Measurements from ENCODE around the gene JAZF1. TPM values are rescaled to one million over a fixed set of nuclear protein-coding genes. Genes with fewer than 3 reads are reported as not detected.

JAZF1 gene
- polyA plus RNA-seq, 1 experiment: 18.0 TPM

GRCh38 chr7:27846388-27846787 is 334.2 kb downstream of the JAZF1 start:
- Histone ChIP-seq H3K9me3 (ENCODE audit: control insufficient read depth, insufficient read depth, low read length) (no peaks in the 10 kb centered on the region), H3K27ac (ENCODE audit: low read depth, low read length) (no peak overlapping the region), H3K4me3 (ENCODE audit: low read depth, low read length) (no peak overlapping the region), H3K27me3 (ENCODE audit: control insufficient read depth, insufficient read depth, low read length) (no peaks in the 10 kb centered on the region)
- ChIA-PET POLR2A (no interaction called here), CTCF (interaction anchor here (0.6 kb wide), 1 partner anchor 270 kb away, joined by 3 read pairs; no protein-coding TSS in a partner anchor)
- no peak for DNase-seq (ENCODE audit: low read depth, low spot score)
- TF ChIP-seq CTCF (IDR thresholded peaks at IDR 0.05; ENCODE audit: low read depth, low read length): no peak

DNA sequence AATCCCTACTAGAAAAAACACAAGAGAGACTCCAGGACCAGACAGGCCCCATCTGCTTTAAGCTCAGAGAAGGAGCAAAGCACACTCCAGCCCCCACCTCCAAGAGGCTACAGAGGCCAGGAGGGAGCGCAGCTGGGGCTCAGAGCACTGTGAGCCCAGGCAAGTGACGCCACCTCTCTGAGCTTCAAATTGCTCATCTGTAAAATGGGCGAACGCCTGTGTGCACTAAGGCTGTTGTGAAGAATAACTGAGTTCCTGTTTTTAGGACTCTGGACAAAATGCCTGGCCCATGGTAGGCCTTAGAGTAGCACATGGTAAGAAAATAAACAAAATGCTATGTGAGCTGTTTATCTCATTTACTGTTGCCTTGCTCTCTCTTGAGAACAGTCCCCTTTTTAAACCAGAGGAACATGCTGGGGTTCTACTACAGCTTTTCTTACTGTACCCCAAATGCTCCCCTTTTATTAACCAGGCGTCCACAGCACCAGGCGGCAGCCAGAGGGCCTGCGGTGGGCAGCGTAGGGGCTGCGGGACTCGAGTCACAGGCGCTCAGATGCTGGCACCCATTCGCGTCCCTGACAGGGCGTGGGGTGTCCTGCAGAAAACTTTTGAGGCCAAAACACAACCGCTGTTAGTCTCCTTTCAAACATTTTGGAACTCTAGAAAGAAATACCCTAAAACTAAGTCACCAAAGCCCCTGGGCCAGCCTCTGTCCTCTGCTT is 336.9 kb downstream of the JAZF1 start:
- DNase-seq (ENCODE audit: low read depth, low spot score): no peak
- ChIA-PET CTCF (no interaction called here), POLR2A (no interaction called here)
- Histone ChIP-seq H3K27me3 (ENCODE audit: control insufficient read depth, insufficient read depth, low read length) (no peaks in the 10 kb centered on the region), H3K9me3 (ENCODE audit: control insufficient read depth, insufficient read depth, low read length) (no peaks in the 10 kb centered on the region), H3K4me3 (ENCODE audit: low read depth, low read length) (no peak overlapping the region), H3K27ac (ENCODE audit: low read depth, low read length) (no peak overlapping the region)
- TF ChIP-seq CTCF (IDR thresholded peaks at IDR 0.05; ENCODE audit: low read depth, low read length): no peak

DNA sequence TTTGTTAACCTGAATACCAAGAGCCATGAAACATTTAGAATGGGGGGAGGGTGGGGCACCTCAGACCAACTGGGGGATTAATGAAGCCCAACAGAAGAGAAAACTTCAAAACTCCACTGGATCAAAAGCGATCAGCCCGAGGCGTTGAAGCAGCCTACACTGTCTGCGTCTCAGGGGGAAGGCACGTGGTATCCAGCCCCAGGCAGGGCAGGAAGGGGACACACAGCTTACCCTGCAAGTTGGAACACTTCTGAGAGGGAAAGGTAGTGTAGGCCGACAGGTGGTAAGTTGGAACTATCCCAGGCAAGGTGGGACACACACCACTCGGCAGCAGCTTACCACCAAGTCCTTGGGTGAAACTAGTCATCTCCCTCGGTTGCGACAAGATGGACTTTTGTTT is 337.7 kb downstream of the JAZF1 start:
- CTCF ChIA-PET: no interaction called here
- DNase-seq (ENCODE audit: low read depth, low spot score): no peak
- Histone ChIP-seq H3K9me3 (ENCODE audit: control insufficient read depth, insufficient read depth, low read length) (no peaks in the 10 kb centered on the region), H3K27ac (ENCODE audit: low read depth, low read length) (no peak overlapping the region), H3K4me3 (ENCODE audit: low read depth, low read length) (no peak overlapping the region), H3K27me3 (ENCODE audit: control insufficient read depth, insufficient read depth, low read length) (no peaks in the 10 kb centered on the region)
- POLR2A ChIA-PET: no interaction called here
- TF ChIP-seq CTCF (IDR thresholded peaks at IDR 0.05; ENCODE audit: low read depth, low read length): no peak

GRCh38 chr7:27842094-27842692 is 338.4 kb downstream of the JAZF1 start:
- Histone ChIP-seq H3K9me3 (ENCODE audit: control insufficient read depth, insufficient read depth, low read length) (no peaks in the 10 kb centered on the region), H3K27ac (ENCODE audit: low read depth, low read length) (no peak overlapping the region), H3K27me3 (ENCODE audit: control insufficient read depth, insufficient read depth, low read length) (no peaks in the 10 kb centered on the region), H3K4me3 (ENCODE audit: low read depth, low read length) (no peak overlapping the region)
- POLR2A ChIA-PET: no interaction called here
- DNase-seq (ENCODE audit: low read depth, low spot score): no peak
- CTCF ChIA-PET: interaction anchor here (1.0 kb wide), 1 partner anchor 178 kb away, joined by 3 read pairs; no protein-coding TSS in a partner anchor
- no peak for TF ChIP-seq CTCF (IDR thresholded peaks at IDR 0.05; ENCODE audit: low read depth, low read length)

GRCh38 chr7:27840760-27841364 is 339.7 kb downstream of the JAZF1 start:
- no peak for TF ChIP-seq CTCF (IDR thresholded peaks at IDR 0.05; ENCODE audit: low read depth, low read length)
- H3K4me3 ChIP-seq (ENCODE audit: low read depth, low read length): no peak overlapping the region
- no peaks in the 10 kb centered on the region for H3K9me3 ChIP-seq (ENCODE audit: control insufficient read depth, insufficient read depth, low read length)
- no peak for DNase-seq (ENCODE audit: low read depth, low spot score)
- ChIA-PET CTCF (interaction anchor here (0.7 to 1.1 kb wide), 3 partner anchors 17 to 253 kb away, joined by 3 read pairs; no protein-coding TSS in a partner anchor), POLR2A (no interaction called here)
- no peaks in the 10 kb centered on the region for H3K27me3 ChIP-seq (ENCODE audit: control insufficient read depth, insufficient read depth, low read length)
- no peak overlapping the region for H3K27ac ChIP-seq (ENCODE audit: low read depth, low read length)

All from AG04450 (cell line).